Body of pancreas (tissue), 4 donors: ENCODE data around the gene IGFN1. TPM values are rescaled to one million over a fixed set of nuclear protein-coding genes. Genes with fewer than 3 reads are reported as not detected.

Experiments
- ATAC-seq: fragments of 150-250 bp; one replicate; pipeline ENCODE4 v1.9.1; 2016
- DNase-seq, 4 donors: peaks; one replicate each; pipeline ENCODE4 v3.0.0-alpha.2; 2019
- H3K27ac ChIP-seq, 4 donors: fragments of 200-600 bp; sonication (generic); 1 replicate in 3 of 4; 2 replicates in 1 of 4; pipeline versions ENCODE4 v1.5.1 to v1.6.1; 2016 to 2019; ENCODE audit warnings: mild to moderate bottlenecking in 1 of 4, mixed read lengths in 1 of 4, moderate library complexity in 1 of 4
- H3K27me3 ChIP-seq, 2 donors: fragments of 200-600 bp; sonication (generic); one replicate each; pipeline ENCODE4 v1.6.0; 2016; ENCODE audit warnings: mild to moderate bottlenecking in 1 of 2
- H3K36me3 ChIP-seq, 2 donors: fragments of 200-600 bp; sonication (generic); replicated peaks in 1 of 2; 2 replicates each; pipeline ENCODE4 v1.5.1; 2016; ENCODE audit warnings: low read depth in 2 of 2; ENCODE audit not compliant: insufficient read depth in 1 of 2
- H3K4me1 ChIP-seq: fragments of 200-600 bp; sonication (generic); one replicate; pipeline ENCODE4 v1.6.0; 2016
- H3K4me3 ChIP-seq, 2 donors: fragments of 200-600 bp; sonication (generic); 1 replicate in 1 of 2; 2 replicates in 1 of 2; pipeline ENCODE4 v1.5.1; 2016 to 2019
- H3K9me3 ChIP-seq, 3 donors: fragments of 200-600 bp; sonication (generic); 1 replicate in 2 of 3; 2 replicates in 1 of 3; pipeline ENCODE4 v1.5.1; 2016
- CTCF ChIP-seq, 7 experiments: fragments of 450-650 bp in 4 of 7; fragments of 200-600 bp in 3 of 7; sonication (generic) in 3 of 7; IDR thresholded peaks; one replicate each; pipeline ENCODE4 v1.5.1; 2016 to 2019; ENCODE audit warnings: antibody characterized with exemption in 7 of 7
- POLR2A ChIP-seq, 3 donors: fragments of 450-650 bp; IDR thresholded peaks; one replicate each; pipeline ENCODE4 v1.6.1; 2016; ENCODE audit warnings: antibody characterized with exemption in 3 of 3, mild to moderate bottlenecking in 2 of 3
- WGBS, 2 donors: methylation state at CpG; one replicate each; pipeline ENCODE4 v1.1.5; 2017; 5-methylcytosine and 5-hydroxymethylcytosine counted together
- intact Hi-C: fragments of 100-400 bp; cut with DNase I; formaldehyde crosslinking; loops from one replicate; pipeline ENCODE4 v1.15.1; 2023
- total RNA-seq, 2 donors: library from RNA; depleted of rRNA; stranded (reverse); fragments of >200 nt; gene quantifications; one replicate each; pipeline ENCODE4 v1.1.0, GENCODE V29; 2016

Gene IGFN1
- total RNA-seq = 10 to 100 TPM in 1 of 2 donors, 1 to 10 TPM in 1; 6.9 to 23.1 TPM

DNA sequence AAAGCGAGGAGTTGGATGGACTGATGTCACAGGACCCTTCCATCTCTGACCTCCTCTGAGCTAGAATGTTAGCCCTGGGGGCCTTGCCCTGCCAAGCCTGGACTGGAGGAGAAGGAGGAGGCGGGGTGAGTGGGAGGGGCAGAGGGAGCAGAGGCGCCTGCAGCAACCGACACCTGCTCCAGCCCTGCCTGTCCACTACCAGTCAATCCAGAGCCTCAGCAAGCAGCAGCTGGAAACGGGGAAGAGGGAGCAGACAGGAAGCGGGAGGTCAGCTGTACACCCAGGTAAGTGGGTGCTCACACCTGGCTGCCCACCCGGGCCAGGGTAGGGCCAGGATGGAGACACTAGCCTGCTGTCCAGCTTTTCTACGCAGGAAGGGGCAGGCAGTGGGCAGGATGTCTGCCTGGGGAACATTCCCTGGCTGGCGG lies at the start of gene IGFN1:
TSS of gene IGFN1 (plus strand) at position 201 of the 428 bp plus-strand sequence. CDS start 2,470 bp downstream, outside the sequence.
- no peak for ATAC-seq
- intact Hi-C loops = no loop called here
- Histone ChIP-seq H3K9me3 (no peaks in the 10 kb centered on the region), H3K4me3 (no peak within 1 kb of the TSS), H3K27me3 (no peaks in the 10 kb centered on the region), H3K4me1 (no peaks in the 10 kb centered on the region), H3K36me3 (no peaks in the 10 kb centered on the region), H3K27ac (no peak within 1 kb of the TSS)
- DNase-seq = no peak
- 60 to 64% methylated on average over 9 of the region's 9 CpGs for WGBS, 2 donors
- TF ChIP-seq CTCF (IDR thresholded peaks at IDR 0.05) (no peak), POLR2A (IDR thresholded peaks at IDR 0.05) (no peak)

DNA sequence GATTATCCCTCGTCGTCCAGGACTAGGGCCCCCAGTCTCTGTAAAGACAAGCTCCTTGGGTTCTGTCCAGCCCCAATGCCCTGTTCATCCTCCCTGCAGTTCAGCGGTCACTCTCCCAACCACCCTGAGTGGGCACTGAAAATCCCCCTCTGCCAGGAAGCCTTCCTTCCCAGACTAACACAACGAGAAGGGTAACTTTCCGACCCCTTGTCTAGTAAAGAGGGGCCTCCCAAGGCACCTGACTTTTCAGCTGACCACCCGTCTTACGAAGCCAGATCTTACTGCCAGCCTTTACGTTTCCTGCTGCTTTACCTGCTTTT lies 49.7 kb upstream of the IGFN1 start:
- 83 to 91% methylated on average over 8 of the region's 8 CpGs for WGBS, 2 donors
- no peak for TF ChIP-seq POLR2A (IDR thresholded peaks at IDR 0.05)
- no peak for TF ChIP-seq CTCF (IDR thresholded peaks at IDR 0.05)
- Histone ChIP-seq H3K4me1 (peaks cover 22% of the 10 kb centered on the region), H3K9me3 (no peaks in the 10 kb centered on the region), H3K27ac (no peak overlapping the region), H3K4me3 (no peak overlapping the region), H3K27me3 (no peaks in the 10 kb centered on the region), H3K36me3 (peaks cover 0 to 23% of the 10 kb centered on the region in 2 donors)
- intact Hi-C loops = no loop called here
- ATAC-seq (no peak), DNase-seq (no peak)

GRCh38 chr1:201141418-201141817 lies 49.2 kb upstream of the IGFN1 start:
- WGBS, 2 donors = 93 to 98% methylated on average over 4 to 5 of the region's 5 CpGs
- H3K36me3 ChIP-seq = peaks cover 0 to 24% of the 10 kb centered on the region in 2 donors
- no peak for TF ChIP-seq POLR2A (IDR thresholded peaks at IDR 0.05)
- no peak for TF ChIP-seq CTCF (IDR thresholded peaks at IDR 0.05)
- no peak overlapping the region for H3K4me3 ChIP-seq
- H3K4me1 ChIP-seq = peaks cover 22% of the 10 kb centered on the region
- no peaks in the 10 kb centered on the region for H3K9me3 ChIP-seq
- H3K27ac ChIP-seq = no peak overlapping the region
- ATAC-seq (no peak), DNase-seq (no peak)
- H3K27me3 ChIP-seq = no peaks in the 10 kb centered on the region
- intact Hi-C loops = no loop called here

DNA sequence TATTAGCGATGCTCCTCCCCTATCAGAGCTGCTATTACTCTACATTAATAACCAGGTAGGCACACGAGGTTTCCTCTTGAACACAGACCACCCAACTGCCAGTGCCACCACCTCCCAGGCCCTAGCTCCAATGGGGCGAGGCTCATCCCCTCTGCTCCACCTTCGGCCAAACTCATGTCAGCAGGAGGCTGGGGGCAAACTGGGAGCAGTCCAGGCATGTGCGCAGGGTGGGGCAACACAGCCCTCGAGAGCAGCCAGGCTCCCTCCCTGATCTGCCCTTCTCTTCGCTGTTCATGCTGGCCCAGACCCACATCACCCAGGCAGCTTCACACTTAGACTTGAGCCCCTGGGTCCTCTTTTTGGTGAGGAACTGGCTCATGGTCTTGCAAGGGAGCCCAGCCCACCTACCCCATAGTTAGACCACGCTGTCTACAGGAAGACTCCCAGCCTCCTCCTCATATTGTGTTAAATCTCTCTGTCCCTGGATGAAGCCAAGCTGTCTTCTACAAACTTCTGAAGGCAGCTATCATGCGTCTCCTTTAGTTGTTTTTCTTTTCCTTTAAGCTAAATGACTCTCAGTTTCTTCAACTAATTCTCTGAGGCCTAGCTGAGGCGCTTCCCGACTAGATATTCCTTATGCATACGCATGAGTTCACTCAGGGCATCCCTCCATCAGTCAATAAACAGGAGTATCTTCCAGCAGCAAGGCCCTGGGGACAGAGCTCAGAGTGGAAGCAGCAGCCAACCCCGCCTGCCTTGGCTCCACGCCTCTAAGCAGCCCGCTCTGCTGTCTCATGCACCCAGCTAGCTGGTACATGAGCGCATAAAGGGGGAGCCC lies 48.4 kb upstream of the IGFN1 start:
- TF ChIP-seq CTCF (IDR thresholded peaks at IDR 0.05) (no peak), POLR2A (IDR thresholded peaks at IDR 0.05) (no peak)
- ATAC-seq (no peak), DNase-seq (no peak)
- intact Hi-C loops = no loop called here
- H3K36me3 ChIP-seq = peaks cover 0 to 24% of the 10 kb centered on the region in 2 donors
- 87 to 93% methylated on average over 9 to 16 of the region's 16 CpGs for WGBS, 2 donors
- H3K27ac ChIP-seq = no peak overlapping the region
- peaks cover 17% of the 10 kb centered on the region for H3K4me1 ChIP-seq
- no peaks in the 10 kb centered on the region for H3K9me3 ChIP-seq
- H3K4me3 ChIP-seq = no peak overlapping the region
- no peaks in the 10 kb centered on the region for H3K27me3 ChIP-seq
